PFSK-1 (cell line): ENCODE measurements around the gene PCCB.

Experiments
- FOXP2 ChIP-seq: optimal IDR thresholded peaks from 2 replicates; pipeline ENCODE3; 2011; ENCODE audit warnings: borderline replicate concordance, control low read depth, inconsistent platforms; ENCODE audit not compliant: insufficient read depth; ENCODE audit errors: extremely low read length, extremely low read depth
- POLR2AphosphoS5 ChIP-seq: IDR thresholded peaks from 2 replicates; pipeline ENCODE4 v1.6.1; 2012; ENCODE audit warnings: low read depth, mild to moderate bottlenecking, control low read depth, low read length, moderate library complexity
- SIN3A ChIP-seq: IDR thresholded peaks from 2 replicates; pipeline ENCODE4 v1.6.1; 2012; ENCODE audit warnings: mild to moderate bottlenecking, low read length, moderate library complexity, borderline replicate concordance; ENCODE audit not compliant: insufficient read depth
- TAF1 ChIP-seq: IDR thresholded peaks from 2 replicates; pipeline ENCODE4 v1.6.1; 2012; ENCODE audit warnings: low read length, control low read depth, borderline replicate concordance; ENCODE audit not compliant: insufficient read depth
- TF ChIP-seq, protein P1 (sequence below), 2 experiments: IDR thresholded peaks; 2 replicates each; pipeline versions ENCODE4 v1.6.1 to v1.8.0; 2011 to 2012; ENCODE audit warnings: low read depth in 2 of 2, low read length in 2 of 2, control low read depth in 1 of 2, inconsistent platforms in 1 of 2, mild to moderate bottlenecking in 1 of 2, moderate library complexity in 1 of 2; ENCODE audit not compliant: insufficient read depth in 1 of 2

PCCB gene

DNA sequence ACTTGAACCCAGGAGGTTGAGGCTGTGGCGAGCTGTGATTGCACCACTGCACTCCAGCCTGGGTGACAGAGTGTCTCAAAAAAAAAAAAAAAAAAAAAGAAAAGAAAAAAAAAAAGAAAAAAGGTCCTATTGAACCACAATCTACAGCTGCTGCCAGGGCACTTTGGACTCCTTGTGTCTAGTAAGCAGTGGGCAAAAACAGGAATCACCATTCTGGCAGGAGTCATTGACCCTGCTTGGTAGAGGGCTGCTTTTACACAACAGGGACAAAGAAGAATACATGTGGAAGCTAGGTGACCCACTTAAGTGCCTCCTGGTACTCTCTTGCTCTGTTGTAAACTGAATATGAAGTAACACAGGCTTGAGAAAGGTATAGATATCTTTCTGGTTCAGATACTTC lies 14.6 kb upstream of the PCCB start:
- TF ChIP-seq, protein P1, sequence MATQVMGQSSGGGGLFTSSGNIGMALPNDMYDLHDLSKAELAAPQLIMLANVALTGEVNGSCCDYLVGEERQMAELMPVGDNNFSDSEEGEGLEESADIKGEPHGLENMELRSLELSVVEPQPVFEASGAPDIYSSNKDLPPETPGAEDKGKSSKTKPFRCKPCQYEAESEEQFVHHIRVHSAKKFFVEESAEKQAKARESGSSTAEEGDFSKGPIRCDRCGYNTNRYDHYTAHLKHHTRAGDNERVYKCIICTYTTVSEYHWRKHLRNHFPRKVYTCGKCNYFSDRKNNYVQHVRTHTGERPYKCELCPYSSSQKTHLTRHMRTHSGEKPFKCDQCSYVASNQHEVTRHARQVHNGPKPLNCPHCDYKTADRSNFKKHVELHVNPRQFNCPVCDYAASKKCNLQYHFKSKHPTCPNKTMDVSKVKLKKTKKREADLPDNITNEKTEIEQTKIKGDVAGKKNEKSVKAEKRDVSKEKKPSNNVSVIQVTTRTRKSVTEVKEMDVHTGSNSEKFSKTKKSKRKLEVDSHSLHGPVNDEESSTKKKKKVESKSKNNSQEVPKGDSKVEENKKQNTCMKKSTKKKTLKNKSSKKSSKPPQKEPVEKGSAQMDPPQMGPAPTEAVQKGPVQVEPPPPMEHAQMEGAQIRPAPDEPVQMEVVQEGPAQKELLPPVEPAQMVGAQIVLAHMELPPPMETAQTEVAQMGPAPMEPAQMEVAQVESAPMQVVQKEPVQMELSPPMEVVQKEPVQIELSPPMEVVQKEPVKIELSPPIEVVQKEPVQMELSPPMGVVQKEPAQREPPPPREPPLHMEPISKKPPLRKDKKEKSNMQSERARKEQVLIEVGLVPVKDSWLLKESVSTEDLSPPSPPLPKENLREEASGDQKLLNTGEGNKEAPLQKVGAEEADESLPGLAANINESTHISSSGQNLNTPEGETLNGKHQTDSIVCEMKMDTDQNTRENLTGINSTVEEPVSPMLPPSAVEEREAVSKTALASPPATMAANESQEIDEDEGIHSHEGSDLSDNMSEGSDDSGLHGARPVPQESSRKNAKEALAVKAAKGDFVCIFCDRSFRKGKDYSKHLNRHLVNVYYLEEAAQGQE (IDR thresholded peaks at IDR 0.05; ENCODE audit: insufficient read depth in 1 of 2, low read depth in 2 of 2, low read length in 2 of 2), result no peak
- TF ChIP-seq FOXP2, result no peak
- TF ChIP-seq SIN3A, result no peak
- TF ChIP-seq TAF1, result no peak
- TF ChIP-seq POLR2AphosphoS5, result no peak

DNA sequence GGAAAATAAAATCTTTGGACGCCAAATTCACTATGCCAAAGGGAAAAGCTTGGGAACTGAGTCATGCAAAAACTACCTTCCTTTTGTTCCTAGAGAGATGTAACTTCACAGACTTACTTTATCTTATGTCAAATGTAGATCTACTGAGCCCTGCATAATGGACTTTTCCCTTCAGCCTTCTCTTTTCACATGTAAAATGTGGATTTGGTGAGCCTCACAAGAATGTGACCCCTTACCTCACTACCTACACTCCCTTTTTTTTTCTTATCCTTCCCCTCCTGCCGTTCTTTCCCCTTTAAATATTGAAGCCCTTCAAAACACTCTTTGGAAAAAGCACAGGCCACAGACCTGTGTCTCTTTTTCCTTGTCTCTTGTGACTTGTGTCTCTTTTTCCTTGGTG lies 14.0 kb upstream of the PCCB start:
- TF ChIP-seq POLR2AphosphoS5, result no peak

DNA sequence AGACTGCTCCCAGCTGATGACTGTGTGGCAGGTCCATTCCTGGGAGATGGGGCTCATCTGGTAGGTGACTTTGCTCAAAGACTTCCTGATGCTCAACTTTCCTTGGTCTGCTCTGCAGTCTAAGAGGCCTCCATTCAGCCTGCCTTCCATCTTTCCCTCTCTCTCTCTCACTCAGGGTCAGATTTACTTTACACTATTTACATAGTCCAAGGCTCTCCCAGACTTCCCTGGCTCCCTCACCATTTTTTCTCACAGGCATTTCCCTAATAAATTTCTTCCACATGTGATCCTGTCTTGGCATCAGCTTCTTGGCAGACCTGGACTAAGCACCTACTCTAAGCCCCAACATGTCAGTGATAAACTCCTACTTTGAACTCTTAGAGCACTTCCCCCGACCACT lies 13.0 kb upstream of the PCCB start:
- TF ChIP-seq SIN3A, result no peak
- TF ChIP-seq TAF1, result no peak

DNA sequence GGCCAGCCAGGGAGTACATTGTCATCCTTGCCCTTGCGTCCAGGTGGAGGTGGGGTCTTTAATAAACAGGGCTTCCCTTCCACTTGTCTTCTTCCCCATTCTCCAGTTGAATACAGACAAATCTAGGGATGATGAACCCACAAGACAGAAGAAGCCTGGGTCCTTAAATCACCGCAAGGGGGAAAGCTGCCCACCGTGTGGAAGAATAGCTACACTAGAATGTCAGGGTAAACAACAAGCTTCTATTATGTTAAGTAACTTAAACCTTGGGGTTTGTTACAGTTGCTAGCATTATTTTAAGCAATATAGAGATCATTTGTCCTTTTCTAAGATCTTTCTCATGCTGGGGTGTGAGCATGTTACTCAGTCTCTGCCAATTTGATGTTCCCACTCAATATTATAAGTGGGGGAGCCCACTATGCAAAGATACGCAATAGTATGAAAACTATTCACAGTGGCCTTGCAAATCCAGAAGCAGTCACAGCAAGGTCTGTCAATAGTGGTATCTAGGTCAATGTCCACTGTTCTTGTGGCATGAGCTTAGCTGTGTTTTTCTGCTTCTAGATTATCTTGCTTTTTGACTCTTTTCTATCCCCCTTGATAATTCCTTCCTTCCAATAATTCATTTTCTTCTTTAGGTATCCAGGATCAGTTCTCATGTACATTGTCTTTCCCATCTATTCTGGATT lies 12.0 kb upstream of the PCCB start:
- TF ChIP-seq TAF1 (no peak), SIN3A (no peak), FOXP2 (no peak), POLR2AphosphoS5 (no peak)
- TF ChIP-seq, protein P1 (IDR thresholded peaks at IDR 0.05; ENCODE audit: insufficient read depth in 1 of 2, low read depth in 2 of 2, low read length in 2 of 2), result no peak

DNA sequence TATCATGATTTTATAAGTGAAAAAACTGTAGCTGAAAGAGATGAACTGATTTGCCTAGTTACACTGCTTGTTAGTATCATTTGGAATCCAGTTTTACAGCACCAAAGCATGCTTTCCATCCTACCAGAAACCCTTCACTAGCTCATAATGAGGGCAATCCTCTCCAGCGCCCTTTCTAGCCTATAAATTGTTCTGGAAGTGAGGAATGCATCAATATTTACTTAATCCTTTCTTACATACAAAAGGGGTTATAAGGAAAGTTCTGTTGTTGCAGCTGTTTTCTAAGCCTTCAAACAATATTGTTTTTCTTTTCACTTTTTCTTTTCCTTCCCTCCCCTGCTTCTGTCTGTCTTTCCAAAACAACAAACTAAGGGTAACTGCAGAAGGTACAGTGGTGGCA lies 11.0 kb upstream of the PCCB start:
- no peak for TF ChIP-seq SIN3A
- no peak for TF ChIP-seq POLR2AphosphoS5
- TF ChIP-seq, protein P1 (IDR thresholded peaks at IDR 0.05; ENCODE audit: insufficient read depth in 1 of 2, low read depth in 2 of 2, low read length in 2 of 2), result no peak
- TF ChIP-seq FOXP2, result no peak
- no peak for TF ChIP-seq TAF1

DNA sequence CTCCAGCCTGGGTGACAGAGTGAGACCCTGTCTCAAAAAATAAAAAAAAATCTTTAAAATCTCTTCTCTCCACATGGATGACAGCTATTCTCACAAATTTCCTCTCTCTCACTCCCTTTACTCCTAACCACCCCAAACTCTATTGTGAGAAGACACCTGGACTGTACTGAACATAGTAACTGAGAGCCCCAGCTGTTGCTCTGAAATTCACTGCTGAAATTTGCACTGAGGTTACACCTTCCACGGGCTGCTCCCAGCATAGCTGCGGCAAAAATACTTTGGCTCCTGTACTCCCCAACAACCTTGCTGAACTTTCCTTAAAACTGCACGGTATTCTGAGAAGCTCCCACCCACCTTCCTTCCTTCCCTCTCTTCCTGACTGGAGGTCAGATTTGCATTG lies 4.4 kb upstream of the PCCB start:
- no peak for TF ChIP-seq TAF1
- TF ChIP-seq, protein P1 (IDR thresholded peaks at IDR 0.05; ENCODE audit: insufficient read depth in 1 of 2, low read depth in 2 of 2, low read length in 2 of 2), result no peak
- no peak for TF ChIP-seq FOXP2
- no peak for TF ChIP-seq SIN3A
- TF ChIP-seq POLR2AphosphoS5, result no peak
